Activated CD4-positive, alpha-beta T cell treated with anti-CD3 and anti-CD28 coated beads, Interleukin-2, amount 50 U/mL, for 4 hours (primary cell): ENCODE results near the gene C11orf21.
"Not testable (repeated sequence)": the region's sequence is repeated elsewhere in the genome, so short reads cannot be mapped to it uniquely, and the experiment has no call there.

Experiments
- DNase-seq, 2 experiments: peaks; one replicate each; pipeline ENCODE4 v3.0.0-alpha.2; 2020

The C11orf21 gene

DNA sequence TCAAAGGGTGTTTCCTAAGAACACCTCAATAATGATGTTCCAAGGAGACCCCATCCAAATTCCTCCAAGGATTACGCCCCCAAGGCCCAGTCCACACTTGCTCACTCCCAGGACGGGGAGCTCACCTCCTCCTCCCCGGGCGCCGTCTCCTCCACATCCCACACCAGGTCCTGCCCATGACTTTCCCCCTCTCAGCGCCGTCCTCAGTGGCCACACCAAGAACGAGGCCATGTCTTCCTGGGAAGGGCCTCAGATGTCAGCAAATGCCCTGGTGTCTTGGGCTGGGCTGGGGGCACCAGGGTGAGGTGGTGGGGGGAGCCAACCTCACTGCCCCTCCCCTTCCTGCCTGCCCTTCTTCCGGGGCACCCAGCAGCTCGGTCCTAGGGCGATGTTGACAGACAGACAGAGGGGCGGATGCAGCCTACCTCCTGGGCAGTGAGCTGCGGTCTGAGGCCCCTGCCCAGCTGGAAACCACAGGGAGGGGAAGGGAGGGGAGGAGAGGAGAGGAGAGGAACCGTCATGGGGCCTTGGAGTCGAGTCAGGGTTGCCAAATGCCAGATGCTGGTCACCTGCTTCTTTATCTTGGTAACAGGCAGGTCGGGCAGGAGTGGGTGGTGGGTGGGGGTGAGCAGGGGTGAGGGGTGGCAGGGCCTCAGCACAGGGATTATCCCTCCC, at the start of gene C11orf21, which contains the start of gene TSPAN32:
TSS of gene C11orf21 (minus strand) at position 288 of the 675 bp plus-strand sequence. CDS start at position 178, 110 bp downstream.
TSS of gene TSPAN32 (plus strand) at position 383 of the 675 bp plus-strand sequence. CDS start at position 520, 137 bp downstream.
- DNase-seq, result peak in 1 of 2 experiments; percentile 28

DNA sequence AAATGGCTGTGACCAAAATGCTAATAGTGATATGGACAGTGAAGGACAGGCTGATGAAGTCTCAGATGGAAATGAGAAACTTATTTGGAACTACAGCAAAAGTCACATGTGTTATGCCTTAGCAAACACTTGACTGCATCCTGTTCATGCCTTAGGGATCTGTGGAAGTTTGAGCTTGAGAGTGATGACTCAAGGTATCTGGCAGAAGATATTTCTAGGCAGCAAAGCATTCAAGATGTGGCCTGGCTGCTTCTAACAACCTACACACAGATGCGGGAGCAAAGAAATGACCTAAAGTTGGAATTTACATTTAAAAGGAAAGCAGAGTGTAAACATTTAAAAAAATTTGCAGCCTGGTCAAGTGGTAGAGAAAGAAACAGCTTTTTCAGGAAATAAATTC, 47.3 kb upstream of the C11orf21 start:
- DNase-seq, result no peak

DNA sequence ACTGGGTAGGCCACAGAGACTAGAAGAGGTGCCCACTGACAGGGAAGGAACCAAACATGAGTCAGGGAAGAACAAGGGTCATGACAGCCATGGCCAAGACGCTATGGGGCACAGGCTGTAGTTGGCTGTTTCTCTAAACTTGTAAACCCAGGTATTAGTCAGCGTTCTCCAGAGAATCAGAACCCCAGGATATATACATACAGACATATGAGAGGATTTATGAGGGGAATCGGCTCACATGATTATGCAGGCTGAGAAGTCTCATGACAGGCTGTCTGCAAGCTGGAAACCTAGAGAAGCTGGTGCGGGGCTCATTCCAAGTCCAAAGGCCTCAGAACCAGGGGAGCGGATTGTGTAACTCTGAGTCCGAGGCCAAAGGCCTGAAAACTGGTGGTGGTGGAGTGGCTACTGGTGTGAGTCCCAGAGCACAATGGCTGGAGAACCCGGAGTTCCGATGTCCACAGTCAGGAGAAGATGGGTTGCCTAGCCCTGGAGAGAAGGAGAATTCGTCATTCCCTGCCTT, 45.7 kb upstream of the C11orf21 start:
- DNase-seq, result no peak

DNA sequence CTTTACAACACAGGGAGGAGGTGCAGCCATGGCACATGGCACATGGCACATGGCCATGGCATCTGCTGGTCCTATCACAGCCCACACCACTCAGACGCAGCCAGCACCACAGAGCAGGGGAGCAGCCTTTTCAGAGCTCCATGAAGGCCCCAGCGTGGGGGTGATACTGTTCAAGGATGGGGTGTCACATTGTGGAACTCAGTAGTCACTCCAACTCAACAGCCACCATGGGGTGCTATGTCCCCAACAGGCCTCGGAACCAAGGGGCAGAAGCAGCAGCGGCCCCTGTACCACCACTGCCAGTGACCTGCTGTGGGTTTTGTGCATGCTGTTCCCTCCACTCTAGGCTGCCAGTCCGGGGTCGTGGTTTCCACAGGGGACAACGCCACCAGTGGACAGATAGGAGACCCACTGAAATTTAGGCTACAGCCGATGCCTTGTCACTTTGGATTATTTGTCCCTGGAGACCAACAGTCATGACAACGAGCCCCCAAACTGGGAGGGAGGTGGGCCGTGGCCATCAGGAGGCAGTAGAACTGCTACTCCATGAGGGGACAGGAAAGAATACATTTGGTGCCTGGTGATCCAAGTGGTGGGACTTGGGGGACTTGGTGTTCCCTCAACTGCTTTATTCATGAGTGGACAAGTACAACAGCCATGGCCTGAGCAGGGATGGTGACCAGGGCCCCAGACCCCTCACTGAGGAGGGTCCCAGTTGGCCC, 45.0 kb upstream of the C11orf21 start:
- no peak for DNase-seq

DNA sequence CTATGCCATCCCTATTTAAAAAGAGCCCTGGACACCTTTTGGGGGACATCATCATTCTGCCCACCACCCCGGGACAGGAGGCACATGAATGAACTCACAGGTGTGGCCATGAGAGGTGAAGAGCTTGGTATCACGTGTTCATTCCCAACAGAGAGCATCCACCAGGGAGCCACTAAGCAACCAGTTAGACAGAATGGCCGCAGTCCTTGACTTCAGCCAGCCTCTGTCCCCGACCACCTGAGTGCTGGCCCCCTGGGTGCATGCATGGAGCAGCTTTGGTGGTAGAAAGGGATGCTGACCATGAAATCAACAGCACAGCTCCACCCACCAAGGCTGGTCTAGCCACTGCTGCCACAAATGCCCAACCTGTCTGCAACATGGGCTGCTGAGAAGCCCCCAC, 44.3 kb upstream of the C11orf21 start:
- DNase-seq, result no peak

DNA sequence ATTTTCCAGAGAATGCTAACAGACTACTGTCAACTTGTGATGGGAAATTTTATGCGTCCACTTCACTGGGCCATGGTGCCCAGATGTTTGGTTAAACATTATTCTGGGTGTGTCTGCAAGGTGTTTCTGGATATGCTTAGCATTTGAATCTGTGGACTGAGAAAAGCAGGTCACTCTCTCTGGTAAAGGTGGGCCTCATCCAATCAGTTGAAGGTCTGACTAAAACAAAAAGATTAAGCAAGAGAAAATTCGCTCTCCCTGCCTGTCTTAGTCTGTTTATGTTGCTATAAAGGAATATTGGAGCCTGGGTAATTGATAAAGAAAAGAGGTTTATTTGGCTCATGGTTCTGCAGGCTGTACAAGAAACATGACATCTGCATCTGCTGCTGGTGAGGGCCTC, 43.3 kb upstream of the C11orf21 start:
- DNase-seq, result no peak

DNA sequence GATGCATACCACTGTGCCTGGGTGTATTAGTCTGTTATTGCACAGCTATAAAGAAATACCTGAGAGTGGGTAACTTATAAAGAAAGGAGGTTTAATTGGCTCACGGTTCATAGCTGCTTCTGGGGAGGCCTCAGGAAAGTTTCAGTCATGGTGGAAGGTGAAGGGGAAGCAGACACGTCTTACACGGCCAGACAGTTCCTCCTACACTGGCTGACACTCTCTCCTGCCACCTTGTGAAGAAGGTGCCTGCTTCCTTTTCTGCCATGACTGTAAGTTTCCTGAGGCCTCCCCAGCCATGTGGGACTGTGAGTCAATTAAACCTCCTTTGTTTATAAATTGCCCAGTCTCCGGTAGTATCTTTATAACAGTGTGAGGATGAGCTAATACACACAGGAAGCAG, 41.8 kb upstream of the C11orf21 start:
- DNase-seq, result no peak

DNA sequence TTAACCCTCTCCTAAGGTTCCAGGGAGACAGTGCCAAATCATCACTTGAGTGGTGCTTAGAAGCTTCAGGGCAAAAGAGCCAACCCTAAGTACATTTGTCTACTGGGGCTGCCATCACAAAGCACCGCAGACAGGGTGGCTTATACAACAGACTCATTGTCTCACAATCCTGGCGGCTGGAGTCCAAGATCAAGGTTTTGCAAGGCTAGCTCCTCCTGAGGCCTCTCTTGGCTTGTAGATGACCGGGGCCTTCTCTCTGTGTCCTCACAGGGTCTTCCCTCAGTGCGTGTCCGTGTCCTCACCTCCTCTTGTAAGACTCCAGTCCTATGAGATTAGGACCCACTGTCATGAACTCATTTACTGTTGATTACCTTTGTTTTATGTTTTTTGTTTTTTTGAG, 41.3 kb upstream of the C11orf21 start:
- no peak for DNase-seq

DNA sequence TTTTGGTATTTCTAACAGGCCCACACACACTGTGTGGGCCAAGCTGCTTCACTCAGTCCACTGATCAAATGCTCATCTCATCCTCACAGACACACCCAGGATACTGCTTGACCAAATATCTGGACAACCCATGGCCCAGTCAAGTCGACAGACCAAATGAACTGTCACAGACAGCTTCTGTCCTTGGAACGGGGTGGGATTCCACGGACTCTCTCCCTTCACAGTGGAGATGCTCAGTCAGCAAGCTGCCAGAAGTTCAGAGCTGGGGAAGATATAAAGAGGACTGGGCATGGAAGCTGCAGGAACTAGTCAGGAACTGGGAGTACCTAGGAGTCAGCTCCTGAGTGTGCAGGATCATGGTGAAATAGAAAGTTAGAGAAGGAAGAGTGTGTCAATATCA, 40.8 kb upstream of the C11orf21 start:
- no peak for DNase-seq

DNA sequence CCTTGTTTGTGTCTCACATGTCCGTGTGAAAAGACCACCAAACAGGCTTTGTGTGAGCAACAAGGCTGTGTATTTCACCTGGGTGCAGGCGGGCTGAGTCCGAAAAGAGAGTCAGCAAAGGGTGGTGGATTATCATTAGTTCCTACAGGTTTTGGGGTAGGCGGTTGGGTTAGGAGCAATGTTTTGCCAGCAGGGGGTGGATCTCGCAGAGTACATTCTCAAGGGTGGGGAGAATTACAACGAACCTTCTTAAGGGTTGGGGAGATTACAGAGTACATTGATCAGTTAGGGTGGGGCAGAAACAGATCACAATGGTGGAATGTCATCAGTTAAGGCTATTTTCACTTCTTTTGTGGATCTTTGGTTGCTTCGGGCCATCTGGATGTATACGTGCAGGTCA, 37.0 kb upstream of the C11orf21 start:
- DNase-seq, result not testable (repeated sequence)

DNA sequence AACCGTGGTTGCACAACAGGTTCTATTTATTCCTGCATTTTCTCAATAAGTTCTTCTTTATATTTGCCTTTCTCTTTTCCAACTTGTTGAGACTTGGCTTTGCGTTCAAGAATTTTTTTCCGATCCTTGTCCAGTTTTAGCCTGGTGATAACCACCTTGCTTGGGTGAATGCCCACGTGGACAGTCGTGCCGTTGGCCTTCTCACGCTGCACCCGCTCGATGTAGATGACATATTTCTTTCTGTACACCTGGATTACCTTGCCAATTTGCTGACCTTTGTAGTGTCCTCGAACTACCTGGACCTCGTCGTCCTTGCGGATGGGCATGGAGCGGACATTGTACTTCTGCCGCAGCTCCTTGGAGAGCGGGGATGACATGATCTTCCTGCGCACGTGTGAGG, 33.6 kb upstream of the C11orf21 start:
- DNase-seq, result not testable (repeated sequence)

DNA sequence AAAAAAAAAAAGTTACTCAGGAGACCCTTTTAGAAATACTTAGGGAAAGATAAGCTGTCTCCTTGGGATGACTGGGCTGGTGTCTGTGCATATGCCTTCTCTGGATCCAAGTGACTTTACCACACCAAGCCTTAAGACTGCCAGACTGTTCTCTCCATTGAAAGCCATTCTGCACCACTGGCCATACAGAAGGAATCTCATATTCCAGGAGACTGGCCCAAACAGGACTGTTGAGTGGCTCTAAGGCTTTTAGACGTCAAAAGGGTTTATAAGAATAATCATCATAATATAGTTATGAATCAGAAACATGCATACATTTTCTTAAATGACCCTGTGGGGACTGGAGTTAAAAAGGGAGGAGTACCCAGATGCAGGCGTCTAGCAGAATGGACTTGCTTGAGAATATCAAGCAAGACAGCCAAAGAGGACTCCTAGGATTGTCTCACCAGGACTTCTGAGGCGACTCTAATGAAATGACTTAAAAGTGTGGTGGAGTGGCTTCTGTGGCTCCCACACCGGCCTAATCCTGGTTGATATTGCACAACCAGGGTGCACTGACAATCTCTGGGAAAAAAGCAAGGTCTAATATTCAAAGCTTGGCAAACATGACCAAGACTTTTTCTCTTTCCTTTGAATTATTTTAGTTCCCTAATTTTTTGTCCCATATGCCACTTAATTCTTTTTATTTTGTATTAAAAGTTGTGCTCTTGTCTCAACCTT, 31.9 kb upstream of the C11orf21 start:
- not testable (repeated sequence) for DNase-seq

DNA sequence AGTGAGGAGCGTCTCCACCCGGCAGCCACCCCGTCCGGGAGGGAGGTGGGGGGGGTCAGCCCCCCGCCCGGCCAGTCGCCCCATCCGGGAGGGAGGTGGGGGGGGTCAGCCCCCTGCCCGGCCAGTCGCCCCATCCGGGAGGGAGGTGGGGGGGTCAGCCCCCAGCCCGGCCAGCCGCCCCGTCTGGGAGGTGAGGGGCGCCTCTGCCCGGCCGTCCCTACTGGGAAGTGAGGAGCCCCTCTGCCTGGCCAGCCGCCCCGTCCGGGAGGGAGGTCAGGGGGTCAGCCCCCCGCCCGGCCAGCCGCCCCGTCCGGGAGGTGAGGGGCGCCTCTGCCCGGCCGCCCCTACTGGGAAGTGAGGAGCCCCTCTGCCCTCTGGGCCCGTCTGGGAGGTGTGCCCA, 30.9 kb upstream of the C11orf21 start:
- DNase-seq, result not testable (repeated sequence)

DNA sequence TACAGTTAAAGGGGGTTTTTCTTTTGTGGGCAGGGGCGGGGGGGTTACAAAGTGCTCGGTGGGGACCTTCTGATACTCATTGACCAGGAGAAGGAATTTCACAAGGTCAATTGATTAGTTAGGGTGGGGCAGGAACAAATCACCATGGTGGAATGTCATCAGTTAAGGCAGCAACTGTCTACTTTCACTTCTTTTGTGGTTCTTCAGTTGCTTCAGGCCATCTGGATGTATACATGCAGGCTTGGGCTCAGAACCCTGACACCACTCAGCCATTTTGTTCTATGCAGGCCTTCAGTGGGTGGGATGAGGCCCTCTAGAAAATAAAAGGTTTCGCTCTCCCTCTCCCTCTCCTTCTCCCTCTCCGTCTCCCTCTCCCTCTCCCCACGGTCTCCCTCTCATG, 29.7 kb upstream of the C11orf21 start:
- DNase-seq, result no peak

DNA sequence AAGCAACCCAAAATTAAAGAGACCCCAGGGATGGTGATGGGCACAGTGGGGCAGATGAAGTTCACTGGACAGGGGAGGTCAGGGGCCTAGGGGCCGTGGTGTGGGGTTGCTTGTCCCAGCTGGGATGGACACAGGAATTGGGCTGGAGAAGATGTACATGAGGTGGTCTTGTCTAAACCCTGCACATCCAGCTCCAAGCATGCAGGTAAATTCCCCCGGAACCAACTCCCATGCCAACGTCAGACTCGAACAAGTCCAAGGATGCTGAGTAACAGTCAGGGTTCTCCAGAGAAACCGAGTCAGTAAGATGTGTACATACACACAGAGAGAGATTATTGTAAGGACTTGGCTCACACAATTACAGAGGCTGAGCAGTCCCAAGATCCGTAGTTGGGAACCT, 29.0 kb upstream of the C11orf21 start:
- DNase-seq, result no peak

DNA sequence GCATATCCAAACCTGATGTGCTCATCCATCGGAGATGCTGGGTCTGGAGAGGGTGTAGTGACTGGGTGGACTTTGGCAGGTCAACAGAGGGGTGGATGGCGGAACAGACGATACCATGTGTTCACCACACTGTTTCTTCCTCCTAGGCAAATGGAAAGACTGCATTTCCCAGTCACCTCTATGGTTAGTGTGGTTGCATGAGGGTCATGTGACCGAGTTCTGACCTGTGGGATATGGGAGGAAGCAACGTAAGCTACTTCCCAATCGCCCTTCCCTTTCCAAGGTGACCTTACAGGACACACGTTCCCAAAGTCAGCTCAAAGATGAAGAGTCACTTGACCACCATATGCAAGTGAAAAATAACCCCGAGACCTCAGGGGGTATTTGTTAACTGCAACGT, 27.8 kb upstream of the C11orf21 start:
- DNase-seq, result no peak

DNA sequence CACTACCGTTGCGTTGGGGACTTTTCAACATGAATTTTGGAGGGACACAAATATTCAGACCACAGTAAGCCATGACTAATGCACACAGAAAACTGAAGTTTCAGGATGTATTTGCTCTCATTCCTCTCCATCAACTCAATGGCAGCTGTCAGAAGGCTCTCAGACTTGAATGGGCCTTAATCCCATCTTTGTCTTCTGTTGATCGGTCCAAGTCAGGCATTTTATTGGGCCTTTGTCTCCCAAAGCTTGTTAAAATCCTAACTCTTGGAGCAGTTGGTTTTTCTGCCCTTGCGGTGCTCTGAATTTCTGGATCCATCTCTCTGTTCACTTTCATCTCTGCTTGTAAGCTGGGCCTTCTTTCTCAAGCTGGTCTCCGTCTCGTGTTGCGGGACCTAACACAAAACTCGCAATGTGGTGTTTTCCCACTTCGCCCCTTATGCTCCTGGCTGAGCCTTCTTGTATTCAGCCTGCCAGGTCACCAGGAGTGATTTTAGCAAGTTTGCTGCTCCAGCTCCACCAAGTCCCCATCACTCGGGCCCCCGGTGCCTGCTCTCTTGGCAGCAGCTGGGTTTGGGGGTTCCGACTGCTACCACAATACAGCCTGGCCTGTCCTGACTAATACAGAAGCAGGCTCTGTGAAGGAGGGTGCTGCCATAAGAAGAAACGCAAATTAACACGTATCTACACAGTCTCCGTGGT, 27.1 kb upstream of the C11orf21 start:
- no peak for DNase-seq

DNA sequence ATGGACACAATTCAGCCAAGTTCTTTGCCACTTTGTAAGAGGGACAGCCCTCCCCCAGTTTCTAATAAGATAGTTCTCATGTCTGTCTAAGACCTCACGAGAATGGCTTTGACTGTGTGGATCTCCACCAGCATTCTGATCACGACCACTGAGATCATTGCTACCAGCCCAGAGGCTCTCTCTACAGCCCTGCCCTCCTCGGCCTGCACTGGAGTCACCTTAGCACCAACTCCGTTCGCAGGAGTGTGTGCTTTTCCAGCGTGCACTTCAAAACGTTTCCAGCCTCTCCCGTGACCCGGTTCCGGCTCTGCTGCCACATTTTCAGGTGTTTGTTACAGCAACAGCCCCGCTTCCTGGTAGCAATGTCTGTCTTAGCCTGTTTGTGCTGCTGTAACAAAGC, 26.3 kb upstream of the C11orf21 start:
- no peak for DNase-seq

DNA sequence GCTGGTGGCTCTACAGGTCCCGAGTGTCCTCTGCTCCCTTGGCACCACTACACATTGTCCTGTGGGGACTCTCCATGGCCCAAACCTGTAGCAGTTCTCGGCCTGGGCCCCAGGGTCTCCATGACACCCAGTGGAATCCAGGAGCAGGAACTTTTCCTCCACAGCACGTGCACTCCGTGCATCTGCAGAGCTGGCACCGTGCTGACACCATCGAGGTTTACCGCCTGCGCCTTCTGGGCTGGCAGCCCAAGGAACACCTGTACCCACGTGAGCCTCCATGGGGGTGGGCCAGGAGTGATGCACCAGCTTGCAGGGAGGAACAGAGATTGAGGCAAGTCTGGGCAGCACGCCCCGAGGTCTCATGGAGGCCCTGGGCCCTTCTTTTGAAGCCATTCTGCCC, 25.3 kb upstream of the C11orf21 start:
- DNase-seq, result no peak

DNA sequence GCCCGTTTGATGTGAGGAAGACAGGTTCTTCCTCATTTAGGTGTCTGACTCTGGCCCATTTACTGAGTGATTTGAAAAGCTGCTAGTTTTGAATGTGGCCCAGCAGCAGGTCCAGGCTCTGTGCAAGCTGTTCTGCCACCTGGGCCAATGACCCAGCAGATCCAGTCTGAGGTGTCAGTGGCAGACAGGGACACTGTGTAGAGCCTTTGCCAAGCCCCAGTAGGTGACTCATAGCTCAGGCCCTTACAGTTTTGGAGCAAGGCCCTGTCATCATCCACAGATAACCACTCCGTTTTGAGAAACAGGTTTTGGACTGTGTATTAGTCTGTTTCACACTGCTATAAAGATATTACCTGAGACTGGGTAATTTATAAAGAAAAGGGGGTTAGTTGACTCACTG, 24.0 kb upstream of the C11orf21 start:
- DNase-seq, result no peak

DNA sequence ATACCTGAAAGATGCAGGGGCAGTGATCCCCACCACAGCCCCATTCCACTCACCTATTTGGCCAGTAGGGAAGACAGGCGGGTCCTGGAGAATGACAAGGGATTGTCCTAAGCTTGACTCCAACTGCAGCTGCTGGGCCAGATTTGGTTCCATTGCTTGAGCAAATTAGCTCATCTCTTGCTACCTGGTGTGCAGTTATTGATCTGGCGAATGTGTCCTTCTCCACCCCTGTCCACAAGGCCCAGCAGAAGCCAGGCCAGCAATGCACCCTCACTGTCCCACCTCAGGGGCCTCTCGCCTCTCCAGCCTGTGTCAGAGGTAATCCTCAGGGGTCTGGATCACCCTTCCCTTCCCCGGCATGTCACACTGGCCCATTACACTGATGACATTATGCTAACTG, 23.4 kb upstream of the C11orf21 start:
- DNase-seq, result no peak

DNA sequence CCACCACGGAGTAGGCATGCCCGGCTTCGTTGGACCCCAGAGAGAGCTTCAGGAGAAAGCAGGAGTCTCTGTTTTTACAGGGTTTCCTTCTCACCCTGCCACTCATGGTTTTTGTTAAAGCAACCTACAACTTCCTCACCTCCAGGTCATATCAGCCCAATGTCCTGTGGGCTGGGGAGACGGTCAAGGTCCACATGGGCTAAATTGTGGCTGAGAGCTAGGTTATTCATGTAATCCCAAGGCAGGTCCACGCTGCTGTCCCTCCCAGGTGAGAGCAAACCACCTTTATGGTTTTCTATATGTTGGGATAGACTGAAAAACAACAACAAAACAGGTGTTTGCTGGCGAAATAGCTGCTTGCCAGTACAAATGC, 19.6 kb upstream of the C11orf21 start:
- no peak for DNase-seq
